Lower leg skin (tissue), 4 donors: ENCODE data around the gene KRT33A. TPM values are rescaled to one million over a fixed set of nuclear protein-coding genes. Genes with fewer than 3 reads are reported as not detected.
"Not testable (repeated sequence)": the region's sequence is repeated elsewhere in the genome, so short reads cannot be mapped to it uniquely, and the experiment has no call there.

Experiments used
- DNase-seq, 2 donors: peaks; one replicate each; pipeline ENCODE4 v3.0.0-alpha.2; 2019; ENCODE audit warnings: low spot score in 2 of 2
- H3K4me3 ChIP-seq: fragments of 200-600 bp; sonication (generic); 2 replicates; pipeline ENCODE4 v1.5.1; 2017; ENCODE audit warnings: mild to moderate bottlenecking, low read depth; ENCODE audit not compliant: poor library complexity, severe bottlenecking
- POLR2A ChIP-seq, 2 donors: fragments of 450-650 bp; IDR thresholded peaks; one replicate each; pipeline ENCODE4 v1.6.1; 2016 to 2017; ENCODE audit warnings: antibody characterized with exemption in 2 of 2, mild to moderate bottlenecking in 1 of 2, moderate library complexity in 1 of 2
- WGBS, 2 donors: methylation state at CpG; one replicate each; pipeline ENCODE4 v1.1.5; 2018; 5-methylcytosine and 5-hydroxymethylcytosine counted together
- intact Hi-C: fragments of 100-400 bp; cut with DNase I; formaldehyde crosslinking; loops from one replicate; pipeline ENCODE4 v1.15.0; 2023; ENCODE audit warnings: low total_unique reads
- total RNA-seq, 4 donors: library from RNA; depleted of rRNA; stranded (reverse); fragments of >200 nt; gene quantifications; one replicate each; pipeline ENCODE4 v1.1.0, GENCODE V29; 2016
- TF ChIP-seq, protein P1 (sequence below), 3 donors: fragments of 450-650 bp; IDR thresholded peaks; one replicate each; pipeline ENCODE4 v1.5.1; 2016; ENCODE audit warnings: antibody characterized with exemption in 3 of 3, mild to moderate bottlenecking in 3 of 3, moderate library complexity in 2 of 3

Gene KRT33A
- total RNA-seq, 4 donors from 2014 or later: 0.25 to 73.9 (median 11.0) TPM; not detected in 1

DNA sequence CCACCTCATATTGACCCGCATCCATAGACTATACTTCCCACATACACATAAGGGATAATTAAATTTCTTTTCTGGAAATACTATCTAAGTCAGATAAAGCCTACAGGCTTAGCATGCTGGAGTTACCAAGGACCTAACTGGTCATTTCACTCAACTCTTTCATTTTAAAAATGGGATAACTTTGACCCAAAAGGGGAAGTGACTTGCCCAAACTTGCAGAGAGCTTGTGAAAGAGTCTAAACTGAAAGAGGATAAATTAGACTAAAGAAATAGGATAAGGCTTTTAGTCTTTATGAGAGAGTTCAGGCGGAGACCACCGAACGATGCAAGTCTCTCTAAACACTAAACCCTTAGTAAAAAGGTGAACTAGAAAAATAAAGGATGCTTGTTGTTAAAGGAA, 3.9 kb upstream of the KRT33A start:
- WGBS, 2 donors: 85 to 89% methylated on average over 4 of the region's 4 CpGs

GRCh38 chr17:41352597-41353366, 2.2 kb upstream of the KRT33A start:
- no peak for DNase-seq
- 69 to 76% methylated on average over 7 of the region's 7 CpGs for WGBS, 2 donors
- no peak overlapping the region for H3K4me3 ChIP-seq
- TF ChIP-seq, protein P1, sequence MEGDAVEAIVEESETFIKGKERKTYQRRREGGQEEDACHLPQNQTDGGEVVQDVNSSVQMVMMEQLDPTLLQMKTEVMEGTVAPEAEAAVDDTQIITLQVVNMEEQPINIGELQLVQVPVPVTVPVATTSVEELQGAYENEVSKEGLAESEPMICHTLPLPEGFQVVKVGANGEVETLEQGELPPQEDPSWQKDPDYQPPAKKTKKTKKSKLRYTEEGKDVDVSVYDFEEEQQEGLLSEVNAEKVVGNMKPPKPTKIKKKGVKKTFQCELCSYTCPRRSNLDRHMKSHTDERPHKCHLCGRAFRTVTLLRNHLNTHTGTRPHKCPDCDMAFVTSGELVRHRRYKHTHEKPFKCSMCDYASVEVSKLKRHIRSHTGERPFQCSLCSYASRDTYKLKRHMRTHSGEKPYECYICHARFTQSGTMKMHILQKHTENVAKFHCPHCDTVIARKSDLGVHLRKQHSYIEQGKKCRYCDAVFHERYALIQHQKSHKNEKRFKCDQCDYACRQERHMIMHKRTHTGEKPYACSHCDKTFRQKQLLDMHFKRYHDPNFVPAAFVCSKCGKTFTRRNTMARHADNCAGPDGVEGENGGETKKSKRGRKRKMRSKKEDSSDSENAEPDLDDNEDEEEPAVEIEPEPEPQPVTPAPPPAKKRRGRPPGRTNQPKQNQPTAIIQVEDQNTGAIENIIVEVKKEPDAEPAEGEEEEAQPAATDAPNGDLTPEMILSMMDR (IDR thresholded peaks at IDR 0.05): no peak
- TF ChIP-seq POLR2A (IDR thresholded peaks at IDR 0.05): no peak
- intact Hi-C loops: no loop called here

More for the DNA sequence above, 3.9 kb upstream of the KRT33A start:
- DNase-seq: no peak
- no peak overlapping the region for H3K4me3 ChIP-seq
- intact Hi-C loops: no loop called here
- no peak for TF ChIP-seq POLR2A (IDR thresholded peaks at IDR 0.05)
- TF ChIP-seq, protein P1 (IDR thresholded peaks at IDR 0.05): no peak

- TF ChIP-seq, protein P1 (IDR thresholded peaks at IDR 0.05): no peak
- TF ChIP-seq POLR2A (IDR thresholded peaks at IDR 0.05): no peak
- no peak overlapping the region for H3K4me3 ChIP-seq
- intact Hi-C loops: no loop called here
- WGBS, 2 donors: 69 to 90% methylated on average over 2 of the region's 2 CpGs
- no peak for DNase-seq
These were observed 549 bp upstream of the KRT33A start for GRCh38 chr17:41351177-41351576.

DNA sequence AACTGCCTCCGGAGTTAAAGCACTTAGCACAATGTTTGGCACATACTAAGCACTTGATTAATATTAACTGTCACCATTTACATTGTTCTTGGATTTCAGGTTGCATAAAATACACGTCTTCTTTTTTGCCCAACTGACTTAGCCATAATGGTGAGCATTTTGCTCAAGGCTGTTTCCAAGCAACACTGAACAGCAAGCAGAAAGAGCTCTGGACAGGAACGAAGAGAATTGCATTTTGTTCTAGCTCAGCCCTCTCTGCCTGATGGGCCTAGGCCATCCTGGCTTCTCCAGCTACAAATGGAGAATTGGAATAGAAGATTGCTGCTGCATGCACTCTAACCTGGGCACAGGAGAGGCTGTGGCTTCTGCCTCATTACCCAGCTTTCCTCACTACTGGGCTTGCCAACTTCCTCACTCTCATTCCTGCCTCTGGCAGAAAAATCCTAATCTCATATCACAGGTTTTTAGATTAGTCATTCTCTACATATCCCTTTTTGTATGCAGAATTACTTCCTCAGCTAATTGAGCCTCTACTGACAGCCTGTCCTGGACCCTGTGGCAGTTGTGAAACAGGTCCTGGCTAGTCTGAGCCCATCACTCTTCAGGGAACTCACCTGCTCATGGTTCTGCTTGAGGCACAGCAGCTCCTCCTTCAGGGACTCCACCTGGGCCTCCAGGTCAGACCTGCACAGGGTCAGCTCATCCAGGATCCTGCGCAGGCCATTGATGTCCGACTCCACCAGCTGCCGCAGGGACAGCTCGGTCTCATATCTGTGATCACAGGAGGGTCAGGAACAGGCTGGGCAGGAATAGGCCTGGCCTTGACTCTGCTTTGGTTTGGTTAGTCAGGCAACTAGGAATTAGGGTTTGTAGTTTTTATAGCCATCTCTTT, 2.5 kb downstream of the KRT33A start:
- TF ChIP-seq POLR2A (IDR thresholded peaks at IDR 0.05): no peak
- TF ChIP-seq, protein P1 (IDR thresholded peaks at IDR 0.05): no peak
- H3K4me3 ChIP-seq: no peak overlapping the region
- 46 to 56% methylated on average over 6 to 7 of the region's 7 CpGs for WGBS, 2 donors
- intact Hi-C loops: no loop called here
- DNase-seq: no peak

DNA sequence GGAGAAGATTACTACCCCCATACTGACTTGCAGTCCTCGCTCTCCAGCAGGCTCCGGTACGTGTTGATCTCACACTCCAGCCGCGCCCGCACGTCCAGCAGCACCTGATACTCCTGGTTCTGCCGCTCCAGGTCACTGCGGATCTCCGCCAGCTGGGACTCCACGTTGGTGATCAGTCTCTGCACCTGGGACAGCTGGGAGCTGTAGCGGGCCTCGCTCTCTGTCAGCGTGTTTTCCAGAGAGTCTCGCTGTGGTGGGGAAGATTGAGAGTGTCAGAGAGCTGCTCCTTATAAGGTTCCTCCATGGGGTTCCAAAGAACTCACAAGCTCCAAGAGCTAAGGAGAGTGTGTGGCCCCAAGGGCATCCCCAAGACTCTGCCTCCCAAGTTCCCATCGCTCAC, 4.2 kb downstream of the KRT33A start:
- 87 to 92% methylated on average over 12 to 15 of the region's 16 CpGs for WGBS, 2 donors
- intact Hi-C loops, DNase-seq, H3K4me3 ChIP-seq: not testable (repeated sequence)

GRCh38 chr17:41345992-41346391, 4.6 kb downstream of the KRT33A start:
- TF ChIP-seq POLR2A (IDR thresholded peaks at IDR 0.05): no peak
- TF ChIP-seq, protein P1 (IDR thresholded peaks at IDR 0.05): no peak
- DNase-seq: no peak
- H3K4me3 ChIP-seq: no peak overlapping the region
- intact Hi-C loops: no loop called here
- 78 to 80% methylated on average over 3 of the region's 3 CpGs for WGBS, 2 donors
